Measurements from ENCODE around the gene PYDC1.

PYDC1 gene

GRCh38 chr16:31260136-31260931, 43.4 kb upstream of the PYDC1 start:
- H3K4me1 ChIP-seq (ENCODE audit: low read length) = peaks cover 43% of the 10 kb centered on the region
- no peaks in the 10 kb centered on the region for H3K9me3 ChIP-seq (ENCODE audit: insufficient read depth, low read length)
- H3K79me2 ChIP-seq (ENCODE audit: low read length) = no peaks in the 10 kb centered on the region
- no peak overlapping the region for H3K27ac ChIP-seq (ENCODE audit: low read length)
- H3K9ac ChIP-seq (ENCODE audit: low read length) = peak overlapping the region; percentile 21; the same call in 1 of the 2 replicates
- TF ChIP-seq EZH2phosphoT487 (IDR thresholded peaks at IDR 0.05; ENCODE audit: low read depth) = no peak
- no peak overlapping the region for H2AFZ ChIP-seq (ENCODE audit: low read depth, low read length)
- peak overlapping the region; percentile 64 for H3K4me3 ChIP-seq (ENCODE audit: low read length)
- peaks cover 4% of the 10 kb centered on the region; the same call in 1 of the 2 replicates for H3K27me3 ChIP-seq (ENCODE audit: low read depth, low read length)
- H3K36me3 ChIP-seq (replicated peaks; ENCODE audit: low read depth, low read length) = no peaks in the 10 kb centered on the region
- peak overlapping the region; percentile 67 for H3K4me2 ChIP-seq (ENCODE audit: low read length)
- H4K20me1 ChIP-seq (ENCODE audit: insufficient read depth, low read length) = no peaks in the 10 kb centered on the region

GRCh38 chr16:31258366-31258765, 41.4 kb upstream of the PYDC1 start:
- Histone ChIP-seq H3K27me3 (ENCODE audit: low read depth, low read length) (peaks cover 4% of the 10 kb centered on the region; the same call in 1 of the 2 replicates), H3K27ac (ENCODE audit: low read length) (no peak overlapping the region), H3K36me3 (replicated peaks; ENCODE audit: low read depth, low read length) (no peaks in the 10 kb centered on the region), H2AFZ (ENCODE audit: low read depth, low read length) (no peak overlapping the region), H3K9ac (ENCODE audit: low read length) (no peak overlapping the region), H3K4me1 (ENCODE audit: low read length) (peaks cover 34% of the 10 kb centered on the region), H4K20me1 (ENCODE audit: insufficient read depth, low read length) (no peaks in the 10 kb centered on the region), H3K79me2 (ENCODE audit: low read length) (no peaks in the 10 kb centered on the region), H3K4me3 (ENCODE audit: low read length) (no peak overlapping the region), H3K4me2 (ENCODE audit: low read length) (no peak overlapping the region), H3K9me3 (ENCODE audit: insufficient read depth, low read length) (no peaks in the 10 kb centered on the region)
- TF ChIP-seq EZH2phosphoT487 (IDR thresholded peaks at IDR 0.05; ENCODE audit: low read depth) = no peak
- TF ChIP-seq CTCF (IDR thresholded peaks at IDR 0.05; ENCODE audit: low read depth, low read length) = no peak

- Histone ChIP-seq H3K4me2 (ENCODE audit: low read length) (no peak overlapping the region), H2AFZ (ENCODE audit: low read depth, low read length) (no peak overlapping the region), H3K4me1 (ENCODE audit: low read length) (peaks cover 24% of the 10 kb centered on the region), H3K36me3 (replicated peaks; ENCODE audit: low read depth, low read length) (no peaks in the 10 kb centered on the region), H3K9ac (ENCODE audit: low read length) (no peak overlapping the region), H3K9me3 (ENCODE audit: insufficient read depth, low read length) (no peaks in the 10 kb centered on the region), H3K27me3 (ENCODE audit: low read depth, low read length) (peaks cover 4% of the 10 kb centered on the region; the same call in 1 of the 2 replicates), H3K27ac (ENCODE audit: low read length) (no peak overlapping the region), H3K4me3 (ENCODE audit: low read length) (no peak overlapping the region), H4K20me1 (ENCODE audit: insufficient read depth, low read length) (no peaks in the 10 kb centered on the region), H3K79me2 (ENCODE audit: low read length) (no peaks in the 10 kb centered on the region)
- TF ChIP-seq EZH2phosphoT487 (IDR thresholded peaks at IDR 0.05; ENCODE audit: low read depth) = no peak
- no peak for TF ChIP-seq CTCF (IDR thresholded peaks at IDR 0.05; ENCODE audit: low read depth, low read length)
These were observed 39.5 kb upstream of the PYDC1 start for GRCh38 chr16:31256466-31256865.

GRCh38 chr16:31253642-31254045, 36.7 kb upstream of the PYDC1 start:
- Histone ChIP-seq H2AFZ (ENCODE audit: low read depth, low read length) (peak overlapping the region; percentile 82), H3K27ac (ENCODE audit: low read length) (no peak overlapping the region)
- no peak for TF ChIP-seq CTCF (IDR thresholded peaks at IDR 0.05; ENCODE audit: low read depth, low read length)
- no peak for TF ChIP-seq EZH2phosphoT487 (IDR thresholded peaks at IDR 0.05; ENCODE audit: low read depth)

More at GRCh38 chr16:31253642-31254045, 36.7 kb upstream of the PYDC1 start:
- Histone ChIP-seq H3K27me3 (ENCODE audit: low read depth, low read length) (peaks cover 6% of the 10 kb centered on the region; the same call in 1 of the 2 replicates), H3K9ac (ENCODE audit: low read length) (no peak overlapping the region), H3K79me2 (ENCODE audit: low read length) (no peaks in the 10 kb centered on the region), H3K36me3 (replicated peaks; ENCODE audit: low read depth, low read length) (no peaks in the 10 kb centered on the region), H3K4me2 (ENCODE audit: low read length) (peak overlapping the region; percentile 49), H3K9me3 (ENCODE audit: insufficient read depth, low read length) (no peaks in the 10 kb centered on the region), H3K4me1 (ENCODE audit: low read length) (peaks cover 9% of the 10 kb centered on the region), H4K20me1 (ENCODE audit: insufficient read depth, low read length) (no peaks in the 10 kb centered on the region), H3K4me3 (ENCODE audit: low read length) (no peak overlapping the region)
